Right lobe of liver (tissue), 6 donors: ENCODE measurements around the gene PRKN. TPM values are rescaled to one million over a fixed set of nuclear protein-coding genes. Genes with fewer than 3 reads are reported as not detected.

Experiments used
- ATAC-seq, 4 donors: fragments of 200-7000 bp; cut with Tn5 transposase; one replicate each; pipeline ENCODE4 v1.9.1; 2020; ENCODE audit warnings: mild to moderate bottlenecking in 4 of 4, moderate library complexity in 4 of 4
- DNase-seq, 3 donors: peaks; one replicate each; pipeline ENCODE4 v3.0.0-alpha.2; 2020
- H3K27ac ChIP-seq, 3 donors: fragments of 200-600 bp; one replicate each; pipeline ENCODE4 v1.8.0; 2022
- H3K27me3 ChIP-seq, 2 donors: fragments of 200-600 bp; one replicate each; pipeline ENCODE4 v1.8.0; 2022
- H3K36me3 ChIP-seq, 4 donors: fragments of 200-600 bp; sonication (generic) in 1 of 4; one replicate each; pipeline versions ENCODE4 v1.5.1 to v1.8.0; 2017 to 2022; ENCODE audit warnings: control low read depth in 1 of 4
- H3K4me1 ChIP-seq, 4 donors: fragments of 200-600 bp; sonication (generic) in 1 of 4; one replicate each; pipeline versions ENCODE4 v1.5.1 to v1.8.0; 2017 to 2022; ENCODE audit warnings: control low read depth in 1 of 4
- H3K4me3 ChIP-seq, 3 donors: fragments of 200-600 bp; one replicate each; pipeline ENCODE4 v1.8.0; 2022
- H3K9me3 ChIP-seq, 4 donors: fragments of 200-600 bp; sonication (generic) in 1 of 4; one replicate each; pipeline versions ENCODE4 v1.5.1 to v1.8.0; 2017 to 2022; ENCODE audit warnings: control low read depth in 1 of 4
- POLR2A ChIP-seq: fragments of 450-650 bp; IDR thresholded peaks from one replicate; pipeline ENCODE4 v1.6.1; 2017; ENCODE audit warnings: antibody characterized with exemption, mild to moderate bottlenecking
- WGBS: methylation state at CpG from one replicate; pipeline ENCODE4 v1.1.6; 2018; ENCODE audit warnings: low coverage, low lambda C conversion rate; ENCODE audit not compliant: insufficient coverage; ENCODE audit errors: missing lambda C conversion rate; 5-methylcytosine and 5-hydroxymethylcytosine counted together
- intact Hi-C, 2 donors: fragments of 100-400 bp; cut with DNase I; formaldehyde crosslinking; loops; one replicate each; pipeline versions ENCODE4 v1.11.2 to v1.14.1; 2022
- total RNA-seq, 6 experiments: library from RNA; depleted of rRNA in 2 of 6; stranded (reverse); fragments of >200 nt in 2 of 6; fragmentation: NEBNext Ultra II Directional in 3 of 6; extraction: Animal tissue kit (Norgen Biotek cat#: 25700) in 3 of 6; gene quantifications; one replicate each; pipeline versions ENCODE4 v1.1.0 to v1.2.4, GENCODE V29; 2016 to 2023
- TF ChIP-seq, protein P1 (sequence below), 4 donors: fragments of 200-600 bp in 3 of 4; fragments of 450-650 bp in 1 of 4; IDR thresholded peaks; one replicate each; pipeline versions ENCODE4 v1.5.1 to v1.8.0; 2016 to 2022; ENCODE audit warnings: antibody characterized with exemption in 4 of 4, mild to moderate bottlenecking in 2 of 4
- donor health status: DM: no; HTN: yes; CAD: no.
- donor health status: DM: no; HTN: no; CAD: no.
- donor health status: DM: no; HTN: no; CAD: no.
- donor health status: DM: no; HTN: yes; CAD: no.
- donor health status: DM: no; HTN: yes; CAD: no.

Gene PRKN
- total RNA-seq, 6 experiments from 2014 or later = 1.1 to 3.7 (median 2.2) TPM

DNA sequence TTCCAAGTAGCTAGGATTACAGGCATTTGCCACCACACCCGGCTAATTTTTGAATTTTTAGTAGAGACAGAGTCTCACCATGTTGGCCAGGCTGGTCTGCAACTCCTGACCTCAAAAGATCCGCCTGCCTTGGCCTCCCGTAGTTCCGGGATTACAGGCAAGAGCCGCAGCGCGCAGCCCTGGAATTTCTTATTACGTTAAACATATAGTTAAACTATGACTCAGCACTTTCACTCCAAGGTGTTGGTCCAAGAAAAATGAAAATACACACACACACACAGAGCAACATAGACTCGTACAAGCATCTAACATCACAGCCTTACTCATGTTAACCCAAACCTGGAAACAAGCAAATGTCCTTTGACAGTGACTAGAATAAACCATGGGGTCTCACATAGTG, 663.9 kb downstream of the PRKN start:
- no peak for DNase-seq
- TF ChIP-seq, protein P1, sequence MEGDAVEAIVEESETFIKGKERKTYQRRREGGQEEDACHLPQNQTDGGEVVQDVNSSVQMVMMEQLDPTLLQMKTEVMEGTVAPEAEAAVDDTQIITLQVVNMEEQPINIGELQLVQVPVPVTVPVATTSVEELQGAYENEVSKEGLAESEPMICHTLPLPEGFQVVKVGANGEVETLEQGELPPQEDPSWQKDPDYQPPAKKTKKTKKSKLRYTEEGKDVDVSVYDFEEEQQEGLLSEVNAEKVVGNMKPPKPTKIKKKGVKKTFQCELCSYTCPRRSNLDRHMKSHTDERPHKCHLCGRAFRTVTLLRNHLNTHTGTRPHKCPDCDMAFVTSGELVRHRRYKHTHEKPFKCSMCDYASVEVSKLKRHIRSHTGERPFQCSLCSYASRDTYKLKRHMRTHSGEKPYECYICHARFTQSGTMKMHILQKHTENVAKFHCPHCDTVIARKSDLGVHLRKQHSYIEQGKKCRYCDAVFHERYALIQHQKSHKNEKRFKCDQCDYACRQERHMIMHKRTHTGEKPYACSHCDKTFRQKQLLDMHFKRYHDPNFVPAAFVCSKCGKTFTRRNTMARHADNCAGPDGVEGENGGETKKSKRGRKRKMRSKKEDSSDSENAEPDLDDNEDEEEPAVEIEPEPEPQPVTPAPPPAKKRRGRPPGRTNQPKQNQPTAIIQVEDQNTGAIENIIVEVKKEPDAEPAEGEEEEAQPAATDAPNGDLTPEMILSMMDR (IDR thresholded peaks at IDR 0.05) = no peak
- no peak for TF ChIP-seq POLR2A
- no peaks in the 10 kb centered on the region for H3K27me3 ChIP-seq
- H3K4me1 ChIP-seq = no peaks in the 10 kb centered on the region
- H3K36me3 ChIP-seq = no peaks in the 10 kb centered on the region
- no peak for ATAC-seq
- no peak overlapping the region for H3K4me3 ChIP-seq
- no peak overlapping the region for H3K27ac ChIP-seq
- H3K9me3 ChIP-seq = no peaks in the 10 kb centered on the region
- intact Hi-C loops = no loop called here
- WGBS = 97% methylated on average over 9 of the region's 9 CpGs

DNA sequence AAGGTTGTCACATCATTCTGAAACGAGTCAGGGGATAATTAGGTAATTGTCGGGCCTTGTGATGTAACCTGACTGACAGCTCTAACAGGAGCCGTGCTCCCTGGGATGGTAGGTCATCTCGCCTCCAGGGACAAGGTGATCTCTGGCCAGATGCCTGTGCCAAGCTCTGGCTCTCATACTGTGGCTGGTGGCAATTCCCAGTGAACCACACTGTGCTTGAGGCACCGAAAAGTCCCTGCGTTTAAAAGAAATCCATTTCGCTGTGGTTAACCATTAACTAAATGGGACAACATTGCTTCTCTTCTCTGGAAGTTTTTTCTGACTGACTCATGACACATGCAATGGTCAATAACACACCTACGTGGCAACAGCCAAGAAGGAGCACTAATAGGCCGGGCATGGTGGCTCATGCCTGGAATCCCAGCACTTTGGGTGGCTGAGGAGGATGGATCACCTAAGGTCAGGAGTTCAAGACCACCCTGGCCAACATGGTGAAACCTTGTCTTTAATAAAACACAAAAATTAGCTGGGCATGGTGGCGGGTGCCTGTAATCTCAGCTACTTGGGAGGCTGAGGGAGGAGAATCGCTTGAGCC, 669.2 kb downstream of the PRKN start:
- WGBS = 31% methylated on average over 9 of the region's 11 CpGs
- Histone ChIP-seq H3K36me3 (no peaks in the 10 kb centered on the region), H3K4me3 (no peak overlapping the region), H3K9me3 (no peaks in the 10 kb centered on the region), H3K27ac (peak overlapping the region; percentile 63 to 73 (median 71)), H3K4me1 (peaks cover 0 to 17% (median 2%) of the 10 kb centered on the region in 4 donors), H3K27me3 (no peaks in the 10 kb centered on the region)
- intact Hi-C loops = no loop called here
- DNase-seq (peak; percentile 88 to 97 (median 95)), ATAC-seq (peak; percentile 96 to 99 (median 98))
- no peak for TF ChIP-seq POLR2A
- TF ChIP-seq, protein P1 (IDR thresholded peaks at IDR 0.05) = no peak

DNA sequence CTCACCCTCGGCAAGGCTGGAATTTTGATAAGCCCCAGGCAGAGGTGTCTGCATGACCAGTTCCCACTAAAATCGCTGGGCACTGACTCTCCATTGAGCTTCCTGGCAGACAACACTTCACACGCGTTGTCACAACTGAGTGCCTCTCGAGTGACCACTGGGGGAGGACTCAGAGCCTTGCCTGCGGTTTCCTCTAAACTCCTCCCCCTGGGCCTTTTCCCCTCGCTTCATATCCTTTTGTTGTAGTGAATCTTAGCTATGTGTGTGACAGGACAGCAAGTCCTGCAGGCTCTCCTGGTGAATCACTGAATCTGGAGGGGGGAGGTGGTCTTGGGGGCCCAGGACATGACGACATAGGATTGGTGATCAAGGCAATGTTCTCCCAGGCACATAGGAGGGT, 670.8 kb downstream of the PRKN start:
- Histone ChIP-seq H3K36me3 (no peaks in the 10 kb centered on the region), H3K4me3 (no peak overlapping the region), H3K9me3 (no peaks in the 10 kb centered on the region), H3K4me1 (peaks cover 0 to 20% (median 2%) of the 10 kb centered on the region in 4 donors), H3K27ac (no peak overlapping the region), H3K27me3 (no peaks in the 10 kb centered on the region)
- WGBS = 55% methylated on average over 6 of the region's 8 CpGs
- no peak for TF ChIP-seq POLR2A
- TF ChIP-seq, protein P1 (IDR thresholded peaks at IDR 0.05) = no peak
- intact Hi-C loops = no loop called here
- no peak for DNase-seq
- ATAC-seq = no peak

DNA sequence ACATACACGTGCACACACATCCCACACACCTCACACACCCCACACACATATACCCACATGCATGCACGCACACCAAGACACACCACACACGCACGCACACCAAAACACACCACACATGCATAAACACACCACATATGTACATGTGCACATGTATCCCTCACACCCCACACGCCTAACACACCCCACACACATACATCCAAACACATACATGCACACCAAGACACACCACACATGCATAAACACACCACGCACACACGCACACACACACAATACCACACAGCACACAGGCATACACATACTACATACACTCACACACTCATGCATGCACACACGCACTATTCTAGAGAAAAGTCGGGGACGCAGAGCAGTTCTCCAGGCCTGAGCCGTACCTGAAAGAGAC, 671.5 kb downstream of the PRKN start:
- DNase-seq = no peak
- TF ChIP-seq, protein P1 (IDR thresholded peaks at IDR 0.05) = no peak
- no peak for TF ChIP-seq POLR2A
- no peaks in the 10 kb centered on the region for H3K27me3 ChIP-seq
- H3K36me3 ChIP-seq = no peaks in the 10 kb centered on the region
- no peak overlapping the region for H3K27ac ChIP-seq
- H3K4me3 ChIP-seq = no peak overlapping the region
- H3K4me1 ChIP-seq = peaks cover 0 to 20% (median 2%) of the 10 kb centered on the region in 4 donors
- H3K9me3 ChIP-seq = no peaks in the 10 kb centered on the region
- 95% methylated on average over 11 of the region's 11 CpGs for WGBS
- ATAC-seq = no peak
- intact Hi-C loops = no loop called here
